Fibroblast of peridontal ligament (primary cell): ENCODE measurements around the gene RBM44.

Experiments used
- DNase-seq: peaks from one replicate; pipeline ENCODE4 v3.0.0-alpha.2; 2010; ENCODE audit errors: extremely low read depth

The RBM44 gene

GRCh38 chr2:237870126-237870525 is 71.5 kb downstream of the RBM44 start:
- no peak for DNase-seq

- DNase-seq = no peak
Measured at GRCh38 chr2:237870754-237871651, 72.4 kb downstream of the RBM44 start.

GRCh38 chr2:237872178-237872887 is 73.8 kb downstream of the RBM44 start:
- DNase-seq = no peak

GRCh38 chr2:237873421-237873831 is 74.8 kb downstream of the RBM44 start:
- no peak for DNase-seq

GRCh38 chr2:237873897-237874551 is 75.4 kb downstream of the RBM44 start:
- no peak for DNase-seq

GRCh38 chr2:237874585-237875161 is 76.1 kb downstream of the RBM44 start:
- peak; percentile 74 for DNase-seq

GRCh38 chr2:237875256-237876060 is 76.9 kb downstream of the RBM44 start:
- no peak for DNase-seq

GRCh38 chr2:237876061-237876526 is 77.5 kb downstream of the RBM44 start:
- no peak for DNase-seq

GRCh38 chr2:237876532-237876931 is 78.0 kb downstream of the RBM44 start:
- DNase-seq = no peak

GRCh38 chr2:237876951-237877491 is 78.4 kb downstream of the RBM44 start:
- no peak for DNase-seq

GRCh38 chr2:237877576-237878307 is 79.2 kb downstream of the RBM44 start:
- DNase-seq = no peak

GRCh38 chr2:237878321-237879057 is 79.9 kb downstream of the RBM44 start:
- no peak for DNase-seq

- peak; percentile 63 for DNase-seq
Measured at GRCh38 chr2:237879058-237879430, 80.5 kb downstream of the RBM44 start.

GRCh38 chr2:237879991-237880560 is 81.5 kb downstream of the RBM44 start:
- DNase-seq = no peak

- DNase-seq = no peak
Measured at GRCh38 chr2:237882510-237883481, 84.2 kb downstream of the RBM44 start.

GRCh38 chr2:237883951-237884446 is 85.4 kb downstream of the RBM44 start:
- no peak for DNase-seq

GRCh38 chr2:237884681-237885080 is 86.1 kb downstream of the RBM44 start:
- DNase-seq = no peak
